HG02678 (cell line): ENCODE data around the gene SCARF2.
"Not testable (repeated sequence)": the region's sequence is repeated elsewhere in the genome, so short reads cannot be mapped to it uniquely, and the experiment has no call there.

Experiments used
- ATAC-seq: cut with Tn5 transposase; IDR thresholded peaks from one replicate; pipeline ENCODE4 v1.9.1; 2021; ENCODE audit warnings: mild to moderate bottlenecking, moderate library complexity; ENCODE audit not compliant: unreplicated experiment

Gene SCARF2

GRCh38 chr22:20463324-20464095 lies 25.9 kb upstream of the SCARF2 start:
- no peak for ATAC-seq

- no peak for ATAC-seq
These were observed 22.2 kb upstream of the SCARF2 start for GRCh38 chr22:20459862-20460261.

- ATAC-seq = no peak
These were observed 21.5 kb upstream of the SCARF2 start for GRCh38 chr22:20459152-20459542.

GRCh38 chr22:20458530-20459151 lies 21.0 kb upstream of the SCARF2 start:
- ATAC-seq = no peak

GRCh38 chr22:20457506-20458240 lies 20.0 kb upstream of the SCARF2 start:
- ATAC-seq = no peak

- ATAC-seq = no peak
These were observed 19.1 kb upstream of the SCARF2 start for GRCh38 chr22:20456722-20457076.

GRCh38 chr22:20456064-20456721 lies 18.6 kb upstream of the SCARF2 start:
- no peak for ATAC-seq

GRCh38 chr22:20455709-20456063 lies 18.1 kb upstream of the SCARF2 start:
- ATAC-seq = no peak

GRCh38 chr22:20453222-20453621 lies 15.6 kb upstream of the SCARF2 start:
- ATAC-seq = no peak

- no peak for ATAC-seq
These were observed 14.3 kb upstream of the SCARF2 start for GRCh38 chr22:20451920-20452319.

- ATAC-seq = not testable (repeated sequence)
These were observed 13.6 kb upstream of the SCARF2 start for GRCh38 chr22:20451129-20451778.

GRCh38 chr22:20450551-20450906 lies 12.9 kb upstream of the SCARF2 start:
- no peak for ATAC-seq

- no peak for ATAC-seq
These were observed 12.4 kb upstream of the SCARF2 start for GRCh38 chr22:20449819-20450550.

GRCh38 chr22:20448630-20449029 lies 11.0 kb upstream of the SCARF2 start:
- ATAC-seq = no peak

GRCh38 chr22:20446383-20446970 lies 8.9 kb upstream of the SCARF2 start:
- ATAC-seq = no peak

GRCh38 chr22:20444325-20444724 lies 6.7 kb upstream of the SCARF2 start:
- no peak for ATAC-seq

GRCh38 chr22:20442485-20443284 lies 5.1 kb upstream of the SCARF2 start:
- no peak for ATAC-seq

- ATAC-seq = no peak
These were observed 4.2 kb upstream of the SCARF2 start for GRCh38 chr22:20441631-20442484.
